ENCODE data around the gene ODAD2. TPM values are rescaled to one million over a fixed set of nuclear protein-coding genes. Genes with fewer than 3 reads are reported as not detected.

The ODAD2 gene
- total and polyA plus RNA-seq, 2 donors (not counting 3 experiments of a cell fraction or from before 2014, with no cell fraction given) = 1.1 to 4.4 TPM

- Histone ChIP-seq H3K36me3 (ENCODE audit: control insufficient read depth in 2 of 2, extremely low read depth in 1 of 2, insufficient read depth in 2 of 2, low read length in 2 of 2) (no peaks in the 10 kb centered on the region), H3K79me2 (ENCODE audit: control insufficient read depth, insufficient read depth, low read length) (no peaks in the 10 kb centered on the region), H3K27ac (ENCODE audit: insufficient read depth, low read depth, low read length) (no peak overlapping the region), H3K4me2 (ENCODE audit: insufficient read depth, low read length) (no peak overlapping the region), H3K4me3 (replicated peaks in 1 of 3; ENCODE audit: insufficient read depth in 1 of 3, low read depth in 1 of 3, low read length in 3 of 3) (no peak overlapping the region), H2AFZ (ENCODE audit: low read depth, low read length) (no peak overlapping the region), H3K9ac (replicated peaks; ENCODE audit: extremely low read depth, insufficient read depth, low read length) (no peak overlapping the region), H3K9me3 (replicated peaks; ENCODE audit: control insufficient read depth, insufficient read depth, low read length) (no peaks in the 10 kb centered on the region), H3K4me1 (ENCODE audit: control insufficient read depth, extremely low read depth, insufficient read depth, low read length) (no peaks in the 10 kb centered on the region), H3K27me3 (ENCODE audit: control insufficient read depth in 2 of 2, insufficient read depth in 2 of 2, low read length in 2 of 2) (no peaks in the 10 kb centered on the region), H3K9me1 (replicated peaks; ENCODE audit: control insufficient read depth, extremely low read depth, insufficient read depth, low read length) (no peaks in the 10 kb centered on the region), H4K20me1 (replicated peaks; ENCODE audit: control insufficient read depth, extremely low read depth, insufficient read depth, low read length) (no peaks in the 10 kb centered on the region)
- POLR2A ChIA-PET = no interaction called here
- intact Hi-C loops (cut with micrococcal nuclease) (no loop called here), dilution Hi-C loops (cut with MboI; ENCODE audit: extremely low pct_ligation_motif_present, low sequenced_read_pairs) (no loop called here)
- CTCF ChIA-PET = no interaction called here
- no TSS peak for BruUV-seq (replicated peaks)
- DNase-seq (ENCODE audit: low read depth, low spot score) (no peak), FAIRE-seq (no peak)
- TF ChIP-seq CTCF (IDR thresholded peaks at IDR 0.05; ENCODE audit: extremely low read depth in 1 of 2, insufficient read depth in 1 of 2, low read depth in 1 of 2, low read length in 2 of 2) = no peak
- no peak for TF ChIP-seq MAX (IDR thresholded peaks at IDR 0.05; ENCODE audit: insufficient read depth, insufficient read length)
- no peak for TF ChIP-seq FOS (IDR thresholded peaks at IDR 0.05; ENCODE audit: borderline replicate concordance, insufficient read depth, low read length)
- TF ChIP-seq MYC (IDR thresholded peaks at IDR 0.05; ENCODE audit: low read depth, low read length) = no peak
- TF ChIP-seq JUN (IDR thresholded peaks at IDR 0.05; ENCODE audit: borderline replicate concordance, insufficient read depth, insufficient read length, low read depth) = no peak
- no peak for TF ChIP-seq EZH2 (IDR thresholded peaks at IDR 0.05; ENCODE audit: borderline replicate concordance, low read depth, low read length, severe bottlenecking)
- TF ChIP-seq GATA2 (IDR thresholded peaks at IDR 0.05; ENCODE audit: insufficient read depth, insufficient read length, low read depth, low read length) = no peak
- TF ChIP-seq POLR2A (IDR thresholded peaks at IDR 0.05; ENCODE audit: low read depth, low read length) = no peak
- TF ChIP-seq POLR2AphosphoS5 (IDR thresholded peaks at IDR 0.05; ENCODE audit: insufficient read depth, low read depth, low read length) = no peak
These were observed 183.6 kb downstream of the ODAD2 start for GRCh38 chr10:27815261-27815660.
